ENCODE results near the gene TTC24.

- TF ChIP-seq TSHZ2 (CRISPR knock-in tag; IDR thresholded peaks at IDR 0.05) (no peak), ZFP3 (CRISPR knock-in tag; IDR thresholded peaks at IDR 0.05) (no peak), PATZ1 (CRISPR knock-in tag; IDR thresholded peaks at IDR 0.05; ENCODE audit: borderline replicate concordance) (no peak), ARNTL (CRISPR knock-in tag; IDR thresholded peaks at IDR 0.05; ENCODE audit: borderline replicate concordance, low read depth) (no peak), ZNF565 (CRISPR knock-in tag; conservative IDR thresholded peaks at IDR 0.05; ENCODE audit: low read depth) (no peak), PPARA (CRISPR knock-in tag; IDR thresholded peaks at IDR 0.05; ENCODE audit: borderline replicate concordance) (no peak), SNAI2 (CRISPR knock-in tag; IDR thresholded peaks at IDR 0.05) (no peak)
Observed at GRCh38 chr1:156583821-156584622, 4.5 kb downstream of the TTC24 start.

All from SK-N-SH treated with all-trans-retinoic acid at 6 μM for 48 hours (cell line).